GM21619 (cell line): ENCODE results near the gene CKLF.
A peak's percentile ranks its signal among the peaks of the same experiment; 100 is the strongest.
"Not testable (repeated sequence)": the region's sequence is repeated elsewhere in the genome, so short reads cannot be mapped to it uniquely, and the experiment has no call there.

Experiments used
- ATAC-seq: cut with Tn5 transposase; IDR thresholded peaks from one replicate; pipeline ENCODE4 v1.9.1; 2021; ENCODE audit not compliant: unreplicated experiment

CKLF gene

GRCh38 chr16:66552286-66553177, at the start of gene CKLF:
TSS of gene CKLF (plus strand) at chr16:66552576. CDS start at chr16:66552716, 140 bp downstream.
- ATAC-seq: peak; percentile 68

- no peak for ATAC-seq
Observed at GRCh38 chr16:66503030-66503429, 49.3 kb upstream of the CKLF start.

DNA sequence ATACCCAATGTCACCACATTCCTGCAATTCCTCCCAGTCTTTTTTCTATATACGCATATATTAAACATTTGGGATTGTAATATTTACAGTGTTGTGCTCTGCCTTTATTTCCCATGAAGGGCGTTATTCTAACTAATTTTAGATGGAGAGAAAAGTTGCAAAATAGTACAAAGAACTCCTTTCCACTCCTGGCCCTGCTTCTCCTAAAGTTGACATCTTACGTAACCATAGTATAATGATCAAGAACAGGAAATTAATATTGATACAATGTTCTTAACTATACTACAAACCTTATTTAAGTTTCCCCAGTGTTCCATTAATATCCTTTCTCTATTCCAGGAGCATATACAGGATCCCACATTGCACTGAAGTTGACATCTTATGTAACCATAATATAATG, 48.8 kb upstream of the CKLF start:
- ATAC-seq: no peak

DNA sequence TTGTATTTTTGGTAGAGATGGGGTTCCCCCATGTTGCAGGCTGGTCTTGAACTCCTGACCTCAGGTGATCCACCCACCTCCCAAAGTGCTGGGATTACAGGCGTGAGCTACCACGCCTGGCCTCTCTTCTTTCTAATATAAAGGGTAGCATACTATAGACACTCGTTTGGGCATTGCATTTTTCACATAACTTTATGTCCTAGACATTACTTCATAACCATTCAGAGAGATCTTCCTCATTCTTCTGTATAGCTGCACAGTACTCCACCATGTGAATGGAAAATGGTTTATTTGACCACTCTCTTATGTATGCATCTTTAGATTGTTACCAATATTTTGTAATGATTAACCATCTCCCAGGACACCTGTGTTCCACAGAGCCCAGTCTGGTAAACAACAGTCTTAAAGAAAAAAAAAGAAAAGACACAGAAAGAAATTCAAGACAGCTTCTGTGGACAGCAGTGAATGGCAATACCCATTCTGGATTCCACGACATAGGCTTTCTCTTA, 44.6 kb upstream of the CKLF start:
- no peak for ATAC-seq

GRCh38 chr16:66508248-66508913, 44.0 kb upstream of the CKLF start:
- no peak for ATAC-seq

DNA sequence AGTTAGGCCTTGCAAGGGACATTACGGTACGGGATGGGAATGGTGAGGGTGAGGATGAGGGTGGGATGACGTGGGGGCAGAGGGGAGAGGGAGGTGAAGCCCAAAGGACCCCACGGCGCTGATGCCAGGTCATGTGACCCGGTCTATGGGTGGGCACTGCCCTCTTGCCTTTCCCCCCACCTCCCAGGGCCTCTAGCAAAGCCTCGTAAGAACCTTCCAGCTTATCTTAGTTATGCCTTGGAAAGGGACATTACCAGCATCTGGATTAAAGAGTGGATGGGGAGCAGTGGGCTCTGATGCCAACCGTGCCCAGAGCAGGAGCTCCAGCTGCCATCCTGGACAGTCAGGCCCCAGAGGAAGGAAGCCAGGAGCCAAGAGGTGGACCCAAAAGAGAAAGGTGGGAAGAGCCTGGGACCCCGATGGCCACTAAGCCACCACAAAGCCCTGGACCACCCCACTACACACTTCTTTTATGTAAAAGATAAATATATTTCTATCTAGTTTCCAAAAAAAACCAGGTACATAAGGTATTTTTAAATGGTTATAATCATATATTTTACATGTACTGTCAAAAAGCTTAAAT, 43.4 kb upstream of the CKLF start:
- ATAC-seq: no peak

- ATAC-seq: no peak
Observed at GRCh38 chr16:66509576-66509975, 42.8 kb upstream of the CKLF start.

DNA sequence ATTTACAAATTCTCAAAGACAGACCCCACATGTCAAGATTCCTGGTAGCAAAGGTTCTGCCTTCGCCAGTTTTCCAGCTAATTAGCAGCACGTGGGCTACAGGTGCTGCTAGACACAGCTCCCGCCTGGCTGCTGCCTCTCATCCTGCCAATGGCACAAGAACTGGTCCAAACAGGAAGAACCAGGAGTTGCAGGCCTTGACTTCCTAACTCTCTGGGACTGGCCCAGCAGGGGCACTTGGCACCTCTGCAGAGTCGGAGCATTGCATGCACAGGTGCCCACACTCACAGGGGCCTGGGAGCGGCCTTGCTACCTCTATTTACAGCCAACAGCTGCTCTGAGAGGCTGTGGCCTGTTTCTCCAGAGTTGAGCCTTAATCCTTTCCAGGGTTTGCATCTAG, 42.1 kb upstream of the CKLF start:
- ATAC-seq: no peak

DNA sequence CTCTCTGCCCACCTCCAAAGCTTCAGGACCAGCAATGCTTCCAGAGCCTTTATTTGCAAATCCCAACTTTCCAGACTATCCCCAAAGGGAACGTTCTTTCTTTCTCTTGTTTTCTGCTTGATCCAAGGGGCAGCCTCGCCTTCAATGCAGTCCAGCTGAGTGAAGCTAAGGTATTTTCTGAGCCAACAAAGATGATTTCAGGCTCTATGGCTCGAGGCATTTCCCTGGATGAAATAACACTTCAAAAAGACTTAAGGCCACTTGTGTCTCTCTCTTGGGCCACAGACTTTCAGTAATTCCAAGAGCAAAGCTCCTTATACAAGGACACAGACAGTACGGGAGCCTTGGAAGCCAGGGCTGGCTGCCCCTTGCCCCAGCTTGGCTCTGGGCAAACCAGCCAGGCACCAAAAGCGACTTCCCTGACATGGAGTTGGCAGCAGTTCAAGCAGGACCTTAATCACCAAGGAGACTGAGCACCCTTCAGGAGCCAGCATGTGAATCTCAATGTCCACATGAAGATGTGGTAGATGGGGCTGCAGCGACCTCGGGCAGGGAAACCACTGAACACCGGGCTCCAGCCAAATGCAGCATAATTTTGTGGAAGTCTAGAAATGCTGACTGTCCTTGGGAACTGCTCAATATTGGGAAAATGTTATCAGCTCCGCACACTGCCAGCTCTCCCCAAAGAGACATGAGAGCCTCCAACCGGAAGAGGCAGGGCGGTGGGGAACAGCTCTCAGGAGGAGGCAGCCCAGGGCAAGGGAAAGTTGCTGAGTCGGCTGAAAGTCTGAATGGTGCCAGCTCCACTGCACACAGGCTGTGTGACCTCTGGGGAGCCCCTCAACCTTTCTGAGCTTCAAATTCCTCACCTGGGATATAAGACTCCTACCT, 41.4 kb upstream of the CKLF start:
- ATAC-seq: no peak

GRCh38 chr16:66511602-66512271, 40.6 kb upstream of the CKLF start:
- ATAC-seq: no peak

DNA sequence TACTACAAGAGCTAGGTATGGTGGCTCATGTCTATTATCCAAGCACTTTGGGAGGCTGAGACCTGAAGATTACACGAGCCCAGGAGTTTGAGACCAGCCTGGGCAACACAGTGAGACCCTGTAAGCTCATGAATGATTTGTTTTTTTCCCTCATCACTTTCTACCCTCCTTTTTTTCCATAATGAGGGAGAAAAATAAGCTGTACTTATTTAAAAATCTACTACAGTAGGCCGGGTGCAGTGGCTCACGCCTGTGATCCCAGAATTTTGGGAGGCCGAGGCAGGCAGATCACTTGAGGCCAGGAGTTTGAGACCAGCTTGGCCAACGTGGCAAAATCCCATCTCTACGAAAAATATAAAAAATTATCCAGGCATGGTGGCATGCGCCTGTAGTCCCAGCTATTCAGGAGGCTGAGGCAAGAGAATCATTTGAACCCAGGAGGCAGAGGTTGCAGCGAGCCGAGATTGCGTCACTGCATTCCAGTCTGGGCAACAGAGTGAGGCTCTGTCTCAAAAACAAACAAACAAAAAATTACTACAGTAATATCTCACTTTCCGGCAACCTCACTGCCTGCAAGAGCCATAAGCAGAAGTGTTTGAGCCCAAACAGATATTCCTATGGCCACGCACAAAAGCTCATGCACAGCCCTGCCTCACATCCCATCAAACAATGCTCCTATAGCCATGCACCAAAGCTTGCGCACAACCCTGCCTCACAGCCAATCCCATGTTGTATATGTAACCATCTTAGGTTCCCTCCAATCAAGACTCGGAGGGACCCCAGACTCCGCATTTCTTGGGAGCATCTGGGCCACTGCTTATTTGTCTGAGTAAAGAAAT, 39.9 kb upstream of the CKLF start:
- ATAC-seq: no peak

DNA sequence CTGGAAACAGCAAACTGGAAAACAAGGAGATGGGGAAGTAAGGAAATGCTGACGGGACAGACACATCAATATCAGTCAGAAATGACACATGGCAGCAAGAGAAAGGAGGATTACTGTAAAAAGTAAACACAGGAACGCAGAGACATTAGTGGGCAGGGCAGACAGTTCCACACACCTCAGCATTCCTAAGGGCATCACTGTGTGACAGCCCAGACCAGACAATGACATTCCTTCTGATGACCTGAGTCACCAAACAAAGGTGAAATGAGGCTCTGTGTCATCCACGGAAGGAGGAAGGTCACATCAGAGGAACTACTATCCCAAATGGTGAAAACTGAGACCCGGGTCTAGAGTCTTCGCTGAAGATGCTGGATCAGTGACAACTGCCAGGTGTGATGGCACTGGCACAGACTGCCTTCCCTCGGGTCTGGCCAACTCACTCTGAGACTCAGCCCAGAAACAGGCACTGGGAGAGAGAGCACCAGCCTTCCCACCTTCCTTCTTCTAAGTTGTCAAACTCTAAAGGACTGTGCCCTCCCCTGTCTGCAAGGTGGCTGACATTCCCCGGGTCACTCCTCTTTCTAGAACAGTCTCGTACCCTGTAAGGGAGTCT, 39.2 kb upstream of the CKLF start:
- ATAC-seq: no peak

DNA sequence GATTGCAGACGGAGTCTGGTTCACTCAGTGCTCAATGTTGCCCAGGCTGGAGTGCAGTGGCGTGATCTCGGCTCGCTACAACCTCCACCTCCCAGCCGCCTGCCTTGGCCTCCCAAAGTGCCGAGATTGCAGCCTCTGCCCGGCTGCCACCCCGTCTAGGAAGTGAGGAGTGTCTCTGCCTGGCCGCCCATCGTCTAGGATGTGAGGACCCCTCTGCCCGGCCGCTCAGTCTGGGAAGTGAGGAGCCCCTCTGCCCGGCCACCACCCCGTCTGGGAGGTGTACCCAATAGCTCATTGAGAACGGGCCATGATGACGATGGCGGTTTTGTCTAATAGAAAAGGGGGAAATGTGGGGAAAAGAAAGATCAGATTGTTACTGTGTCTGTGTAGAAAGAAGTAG, 38.0 kb upstream of the CKLF start:
- not testable (repeated sequence) for ATAC-seq

- ATAC-seq: not testable (repeated sequence)
Observed at GRCh38 chr16:66514980-66515595, 37.3 kb upstream of the CKLF start.

GRCh38 chr16:66515596-66516508, 36.5 kb upstream of the CKLF start:
- peak; percentile 1 for ATAC-seq

- peak; percentile 14 for ATAC-seq
Observed at GRCh38 chr16:66516509-66516807, 35.9 kb upstream of the CKLF start.

- ATAC-seq: peak; percentile 95
Observed at GRCh38 chr16:66516808-66517585, 35.4 kb upstream of the CKLF start.
